Suppressor macrophage treated with lipopolysaccharide for 4 hours (primary cell): ENCODE data around the gene LTB4R2.

Experiments used
- DNase-seq: peaks from one replicate; pipeline ENCODE4 v3.0.0-alpha.2; 2020

The LTB4R2 gene

GRCh38 chr14:24277606-24278321 is 32.2 kb upstream of the LTB4R2 start:
- peak; percentile 84 for DNase-seq

- no peak for DNase-seq
Observed at GRCh38 chr14:24278424-24278823, 31.5 kb upstream of the LTB4R2 start.

- DNase-seq: peak; percentile 70
Observed at GRCh38 chr14:24279301-24280186, 30.4 kb upstream of the LTB4R2 start.

DNA sequence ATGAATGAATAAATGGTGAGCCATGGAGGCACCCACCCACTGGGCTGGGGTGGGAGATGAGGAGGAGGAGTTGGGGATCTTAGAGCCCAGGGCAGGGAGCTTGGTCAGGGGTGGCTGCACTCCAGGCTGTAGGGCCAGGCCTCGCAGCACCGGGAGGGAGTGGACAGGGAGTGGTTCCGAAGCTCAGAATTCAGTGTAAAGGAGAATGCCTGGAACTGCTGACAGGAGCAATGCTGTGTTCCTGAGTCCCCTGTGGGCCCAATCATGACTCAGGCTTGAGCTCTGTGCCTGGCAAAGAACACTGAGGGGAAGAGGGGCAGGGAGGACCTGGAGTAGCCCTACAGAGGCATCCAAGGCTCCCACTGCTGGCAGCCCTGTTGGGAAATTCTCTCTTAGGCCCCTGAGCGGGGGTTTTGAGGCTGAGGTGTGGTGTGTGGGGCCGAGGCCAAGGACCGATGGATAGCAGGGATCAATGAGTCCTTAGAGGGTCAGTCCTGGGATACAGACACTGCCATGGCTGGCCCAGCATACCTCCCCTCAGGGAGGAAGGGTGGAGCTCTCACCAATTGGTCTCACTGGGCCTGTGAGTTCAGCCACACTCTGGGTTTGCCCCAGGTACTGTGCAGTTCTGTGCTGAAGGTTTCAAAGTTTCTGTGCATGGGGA is 29.0 kb upstream of the LTB4R2 start:
- DNase-seq: no peak

DNA sequence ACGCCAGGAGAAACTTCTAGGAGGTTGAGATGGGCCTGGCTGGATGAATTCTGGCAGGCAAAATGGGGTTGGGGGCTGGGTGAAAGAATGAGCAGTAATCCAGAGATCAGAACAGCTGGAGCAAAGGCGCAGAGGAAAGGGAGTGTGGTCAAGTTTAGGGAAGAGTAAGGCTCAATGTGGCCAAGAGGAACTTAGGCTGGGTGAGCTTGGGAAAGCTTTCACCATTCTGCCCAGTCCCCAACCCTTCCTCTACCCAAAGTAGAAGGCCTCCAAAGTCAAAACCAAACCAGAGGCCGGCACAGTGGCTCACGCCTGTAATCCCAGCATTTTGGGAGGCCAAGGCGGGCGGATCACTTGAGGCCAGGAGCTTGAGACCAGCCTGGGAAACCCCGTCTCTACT is 28.3 kb upstream of the LTB4R2 start:
- peak; percentile 36 for DNase-seq

DNA sequence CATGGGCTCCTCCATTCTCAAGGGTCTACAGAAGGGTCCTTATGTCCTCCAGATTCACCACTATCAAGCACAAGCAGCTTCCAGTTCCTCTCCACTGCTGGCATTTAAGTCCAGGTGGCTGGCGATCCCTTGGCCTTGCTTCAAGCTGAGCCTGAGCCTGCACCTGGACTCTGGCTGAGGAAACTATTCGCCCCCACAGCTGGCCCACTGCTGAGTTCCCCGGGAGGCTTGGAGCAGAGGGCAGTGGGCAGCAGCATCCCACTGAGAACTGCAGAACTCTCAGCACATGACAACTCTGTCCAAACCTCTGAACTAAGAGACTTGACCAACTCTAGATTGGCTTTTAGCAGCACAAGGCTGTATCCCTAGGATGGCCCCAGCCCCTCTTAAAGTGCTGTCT is 27.2 kb upstream of the LTB4R2 start:
- DNase-seq: no peak

DNA sequence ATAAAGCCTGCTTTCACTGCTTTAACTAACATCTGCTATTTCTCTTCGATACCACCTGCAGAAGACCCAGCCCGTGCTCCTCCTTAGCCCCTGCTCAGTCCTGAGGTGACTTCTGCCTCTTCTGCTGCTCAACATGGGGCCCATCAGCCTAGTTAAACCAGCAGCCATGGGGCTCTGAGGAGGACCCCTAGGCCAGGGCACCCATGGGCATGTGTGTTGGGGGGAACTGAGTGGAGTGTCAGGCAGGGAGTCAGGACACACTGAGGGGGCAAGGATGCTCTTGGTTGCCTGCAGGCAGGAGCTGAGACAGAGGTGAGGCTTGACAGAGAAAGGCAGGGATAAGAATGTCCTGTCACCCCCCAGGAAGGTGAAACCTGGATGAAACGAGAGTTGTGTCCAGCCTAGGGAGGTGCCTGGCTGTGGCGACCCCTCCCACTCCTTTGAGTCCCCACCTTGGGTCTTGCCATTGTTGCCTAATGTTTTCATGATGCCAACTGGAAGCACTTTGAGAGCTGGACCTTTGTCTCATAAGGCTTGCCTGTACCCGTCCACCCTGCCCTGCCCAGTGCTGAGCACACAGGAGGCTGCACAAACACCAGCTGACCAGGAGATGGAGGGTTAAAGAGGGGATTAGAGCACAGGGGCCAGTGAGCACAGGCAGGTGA is 26.0 kb upstream of the LTB4R2 start:
- DNase-seq: no peak

DNA sequence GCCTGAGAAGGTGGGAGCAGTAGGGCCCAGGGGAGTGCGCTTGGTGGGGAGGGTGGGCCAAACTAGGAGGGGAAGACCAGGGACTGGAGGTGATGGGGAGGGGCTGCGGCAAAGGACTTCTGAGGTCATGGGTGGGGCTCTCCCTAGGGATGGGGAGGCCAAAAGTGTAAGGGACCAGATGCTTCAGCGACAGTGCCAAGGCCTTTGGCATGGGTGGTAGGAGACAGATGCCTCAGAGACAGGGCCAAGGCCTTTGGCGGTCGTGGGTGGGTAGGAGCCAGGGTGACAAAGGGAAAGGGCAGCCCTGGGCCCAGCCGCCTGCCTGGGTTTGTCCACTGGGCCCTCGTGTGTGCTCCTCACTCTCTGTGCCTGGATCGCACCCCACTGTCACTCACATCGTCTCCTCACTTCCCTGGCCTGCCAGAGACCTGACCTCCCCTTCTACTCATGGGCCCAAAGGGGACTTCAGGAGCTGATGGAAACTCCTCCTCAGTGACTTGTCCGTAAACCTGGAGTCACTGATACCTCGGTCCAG is 25.4 kb upstream of the LTB4R2 start:
- DNase-seq: no peak

GRCh38 chr14:24285351-24285750 is 24.6 kb upstream of the LTB4R2 start:
- no peak for DNase-seq

GRCh38 chr14:24286996-24287395 is 22.9 kb upstream of the LTB4R2 start:
- DNase-seq: no peak

DNA sequence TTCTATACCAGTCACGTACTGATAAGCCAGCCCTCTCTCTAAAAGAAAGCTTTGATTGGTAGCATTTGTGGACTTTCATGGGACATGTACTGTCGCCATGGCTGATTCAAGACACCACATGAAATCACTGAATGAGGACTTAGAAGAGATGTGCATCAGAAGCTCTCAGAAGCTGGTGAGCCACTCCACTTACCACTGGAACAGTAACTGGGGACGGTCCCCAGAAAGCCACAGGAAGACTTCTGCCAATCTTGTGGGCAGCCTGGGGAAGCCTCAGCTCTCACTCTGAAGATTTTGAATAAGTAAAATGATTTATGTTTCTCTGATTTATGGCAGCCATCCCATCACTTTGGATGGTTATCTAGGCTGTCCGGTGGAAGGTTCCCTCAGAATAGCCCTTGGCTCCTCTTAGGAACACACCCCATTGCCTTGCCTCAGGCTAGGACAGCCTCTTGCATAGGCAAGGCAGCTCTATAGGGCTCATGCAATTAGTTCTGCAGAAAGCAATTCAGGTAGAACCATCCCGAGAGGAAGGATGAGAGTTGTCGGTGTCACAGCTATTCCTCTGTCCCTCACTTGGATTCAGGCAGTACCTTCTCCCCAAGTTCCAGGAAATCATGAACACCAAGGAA is 20.2 kb upstream of the LTB4R2 start:
- no peak for DNase-seq

DNA sequence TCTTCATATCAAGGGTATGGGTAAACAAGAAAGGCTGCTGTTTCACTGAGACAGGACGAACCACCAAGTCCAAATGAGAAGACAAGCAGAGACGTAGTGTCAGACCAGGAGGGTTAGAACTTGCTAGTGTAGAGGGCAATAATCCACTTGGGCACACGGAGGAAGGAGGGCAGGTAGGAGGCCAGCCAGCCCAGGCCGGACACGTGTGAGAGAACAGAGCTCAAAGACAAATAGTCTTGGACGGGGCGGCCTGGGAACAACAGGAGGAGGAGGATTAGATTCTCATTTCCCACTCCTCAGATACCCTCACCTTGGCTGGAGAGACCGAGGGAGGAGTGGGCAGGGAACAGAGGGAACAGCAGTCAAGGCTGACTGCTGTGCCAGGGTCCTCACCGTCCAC is 19.2 kb upstream of the LTB4R2 start:
- DNase-seq: no peak

DNA sequence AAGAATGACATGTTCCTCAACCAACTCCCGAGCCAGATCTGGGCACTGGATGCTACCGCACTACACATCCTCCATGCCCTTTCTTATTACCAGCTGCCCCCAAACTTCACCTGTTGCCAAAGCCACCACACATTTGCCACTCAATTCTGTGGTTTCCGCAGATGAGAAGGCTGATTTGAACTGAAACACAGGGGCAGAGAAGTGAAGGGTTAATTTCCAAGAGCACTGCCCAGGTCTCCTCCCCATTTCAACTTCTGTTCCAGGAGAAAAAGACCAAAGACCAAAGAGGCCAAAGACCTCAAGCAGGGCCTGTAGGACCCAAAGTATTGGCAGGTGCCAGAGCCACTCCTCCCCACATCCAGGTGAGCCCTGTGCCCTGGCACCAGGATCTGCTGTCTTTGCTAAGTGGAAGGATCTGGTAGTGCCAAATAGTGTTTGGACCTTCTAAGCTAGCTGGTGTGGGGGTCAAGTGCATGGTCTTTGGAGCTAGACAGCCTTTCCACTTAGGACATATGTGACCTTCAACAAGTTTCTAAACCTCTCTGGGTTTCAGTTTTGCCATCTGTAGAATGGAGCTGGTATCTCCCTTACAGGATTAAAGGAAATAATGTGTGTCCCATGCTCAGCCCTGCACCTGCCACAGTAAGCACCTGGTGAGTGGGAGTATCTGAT is 18.4 kb upstream of the LTB4R2 start:
- DNase-seq: no peak

DNA sequence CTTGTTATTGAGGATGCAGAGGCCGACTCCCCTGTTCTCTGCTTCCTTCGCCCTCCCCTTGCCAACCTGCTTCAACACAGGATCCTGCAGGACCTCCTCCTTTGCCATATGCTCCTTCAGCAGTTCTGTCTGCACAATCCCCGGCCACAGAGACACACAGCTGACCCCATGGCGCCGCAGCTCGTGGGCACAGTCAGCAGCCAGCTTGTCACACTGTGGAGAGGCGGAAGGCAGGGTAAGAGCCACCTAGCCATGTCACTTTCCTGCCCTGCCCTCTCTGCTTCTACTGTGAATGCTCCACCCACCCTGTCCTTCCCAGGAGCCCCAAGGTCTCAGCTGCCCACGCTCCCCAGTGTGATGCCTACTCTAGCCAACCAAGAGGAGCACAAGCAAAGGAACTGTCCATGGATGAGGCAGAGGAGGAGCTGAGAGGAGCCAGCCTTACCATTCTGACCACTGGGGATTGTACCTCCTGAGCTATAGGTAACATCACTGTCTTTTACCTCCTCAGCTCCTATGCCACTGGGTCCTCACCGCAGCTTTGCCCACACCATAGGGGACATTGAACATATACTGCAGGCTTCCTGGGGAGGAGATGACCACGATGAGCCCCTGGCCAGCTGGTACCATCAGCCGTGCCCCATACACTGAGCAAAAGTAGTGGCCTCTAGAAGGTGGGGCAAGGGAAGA is 17.7 kb upstream of the LTB4R2 start:
- no peak for DNase-seq

DNA sequence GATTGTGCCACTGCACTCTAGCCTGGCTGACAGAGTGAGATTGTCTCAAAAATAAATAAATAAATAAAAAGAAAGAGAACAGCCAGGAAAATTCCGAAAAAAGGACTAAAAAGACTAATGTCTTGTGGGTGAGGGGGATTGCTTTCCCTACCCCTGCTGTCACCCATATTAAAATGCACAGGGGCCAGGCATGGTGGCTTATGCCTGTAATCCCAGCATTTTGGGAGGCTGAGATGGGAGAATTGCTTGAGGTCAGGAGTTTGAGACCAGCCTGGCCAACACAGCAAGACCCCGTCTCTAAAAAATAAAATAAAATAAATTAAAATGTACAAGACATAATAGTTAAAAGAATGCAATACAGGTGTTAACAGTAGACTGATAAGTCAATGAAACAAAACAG is 16.4 kb upstream of the LTB4R2 start:
- no peak for DNase-seq

DNA sequence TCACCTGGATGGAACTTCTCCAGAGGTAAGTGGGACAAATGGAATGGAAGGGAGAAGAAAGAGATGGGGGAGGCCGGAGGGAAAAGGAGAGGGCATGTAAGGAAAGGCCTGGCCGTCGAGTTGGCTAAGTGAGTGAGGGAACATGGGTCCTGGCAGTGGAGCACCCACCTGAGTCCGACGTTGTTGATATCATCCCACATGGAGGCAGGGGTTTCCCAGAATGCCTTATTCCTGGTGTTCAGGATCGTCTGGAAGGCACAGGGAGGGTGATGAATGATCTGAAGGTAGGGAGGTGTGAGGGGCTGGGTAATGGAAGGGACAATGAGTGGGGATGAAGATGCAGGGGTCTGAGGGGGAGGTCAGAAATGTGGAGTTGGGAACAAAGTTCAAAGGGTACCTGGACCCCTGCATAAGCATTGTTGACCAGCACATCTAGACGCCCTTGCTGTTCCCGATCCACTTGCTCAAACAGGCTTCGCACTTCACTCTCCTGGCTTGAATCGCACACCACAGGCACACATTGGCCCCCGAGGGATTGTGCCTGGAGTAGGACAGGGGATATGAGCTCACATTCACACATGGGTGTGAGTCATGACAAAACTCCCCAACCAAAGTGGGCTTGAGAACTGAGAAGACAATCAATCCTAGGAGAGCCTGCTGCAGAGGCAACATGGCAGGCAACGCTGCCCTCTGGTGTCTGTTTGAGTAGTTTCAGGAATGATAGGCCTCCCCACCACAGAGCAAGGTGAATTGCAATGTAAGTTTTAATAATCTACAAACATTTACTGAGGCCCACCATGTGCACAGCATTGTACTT is 13.4 kb upstream of the LTB4R2 start:
- peak; percentile 93 for DNase-seq

- DNase-seq: peak; percentile 27
Observed at GRCh38 chr14:24297190-24297964, 12.6 kb upstream of the LTB4R2 start.

DNA sequence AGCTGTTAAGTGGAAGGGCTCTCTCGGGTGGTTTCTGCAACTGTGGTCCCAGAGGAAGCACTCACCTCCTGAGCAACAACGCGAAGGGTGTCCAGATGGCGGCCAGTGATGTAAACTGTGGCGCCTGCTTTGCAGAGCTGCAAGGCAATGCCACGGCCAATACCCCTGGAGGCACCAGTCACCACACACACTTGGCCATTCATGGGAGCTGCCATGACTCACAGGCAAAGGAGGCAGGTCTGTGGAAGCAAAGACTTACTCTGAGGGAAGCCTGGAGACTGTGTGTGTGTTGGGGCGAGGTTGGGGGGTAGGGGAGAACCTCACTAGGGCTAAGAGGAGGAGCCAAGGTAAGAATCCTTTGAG is 11.1 kb upstream of the LTB4R2 start:
- peak; percentile 41 for DNase-seq
